Measurements from ENCODE around the gene GPAT2. TPM values are rescaled to one million over a fixed set of nuclear protein-coding genes. Genes with fewer than 3 reads are reported as not detected.
A peak's percentile ranks its signal among the peaks of the same experiment; 100 is the strongest.
"Not testable (repeated sequence)": the region's sequence is repeated elsewhere in the genome, so short reads cannot be mapped to it uniquely, and the experiment has no call there.

The GPAT2 gene
- total RNA-seq, 2 experiments from 2014 or later, result 12.6 to 14.4 TPM

DNA sequence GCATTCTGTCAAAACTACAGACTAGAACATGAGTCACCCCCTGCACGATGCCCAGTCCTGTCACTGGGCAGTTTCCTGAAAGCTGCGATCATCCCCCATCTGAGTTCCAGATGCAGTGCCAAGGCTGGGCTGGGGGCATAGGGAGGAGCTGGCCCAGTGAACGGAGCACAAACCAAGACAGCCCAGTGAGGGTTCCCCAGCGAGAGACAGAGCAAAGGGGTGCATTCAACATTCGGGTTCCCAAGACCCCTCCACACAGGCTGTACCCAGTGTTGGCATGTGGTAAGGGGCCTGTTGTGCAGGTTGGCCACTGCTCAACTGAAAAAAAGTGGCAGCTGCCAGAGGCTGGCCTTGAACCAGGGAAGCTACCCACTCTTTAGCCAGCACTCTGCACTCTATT is 35.6 kb upstream of the GPAT2 start:
- H3K9me3 Mint-ChIP-seq; CTCF ChIA-PET; H3K4me3 Mint-ChIP-seq; H3K4me1 Mint-ChIP-seq (ENCODE audit: low read depth); H3K27me3 Mint-ChIP-seq (ENCODE audit: low read depth); intact Hi-C loops (cut with micrococcal nuclease); DNase-seq; H3K36me3 Mint-ChIP-seq (ENCODE audit: low read depth); H3K27ac Mint-ChIP-seq: not testable (repeated sequence)

DNA sequence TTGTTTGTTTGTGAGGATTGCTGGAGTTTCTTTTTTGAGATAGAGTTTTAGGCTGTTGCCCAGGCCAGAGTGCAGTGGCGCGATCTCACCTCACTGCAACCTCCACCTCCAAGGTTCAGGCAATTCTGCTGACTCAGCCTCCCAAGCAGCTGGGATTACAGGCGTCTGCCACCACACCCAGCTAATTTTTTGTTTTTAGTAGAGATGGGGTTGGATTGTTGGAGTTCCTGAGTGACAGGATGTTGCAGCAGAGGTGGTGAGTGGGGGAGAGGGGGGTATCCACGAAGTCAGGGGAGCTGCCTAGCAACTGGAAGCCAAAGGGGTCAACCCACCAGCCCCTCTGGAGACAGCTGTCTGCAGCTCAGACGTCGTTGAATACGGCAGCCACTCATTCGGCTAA is 35.2 kb upstream of the GPAT2 start:
- H3K9me3 Mint-ChIP-seq; intact Hi-C loops (cut with micrococcal nuclease): not testable (repeated sequence)

DNA sequence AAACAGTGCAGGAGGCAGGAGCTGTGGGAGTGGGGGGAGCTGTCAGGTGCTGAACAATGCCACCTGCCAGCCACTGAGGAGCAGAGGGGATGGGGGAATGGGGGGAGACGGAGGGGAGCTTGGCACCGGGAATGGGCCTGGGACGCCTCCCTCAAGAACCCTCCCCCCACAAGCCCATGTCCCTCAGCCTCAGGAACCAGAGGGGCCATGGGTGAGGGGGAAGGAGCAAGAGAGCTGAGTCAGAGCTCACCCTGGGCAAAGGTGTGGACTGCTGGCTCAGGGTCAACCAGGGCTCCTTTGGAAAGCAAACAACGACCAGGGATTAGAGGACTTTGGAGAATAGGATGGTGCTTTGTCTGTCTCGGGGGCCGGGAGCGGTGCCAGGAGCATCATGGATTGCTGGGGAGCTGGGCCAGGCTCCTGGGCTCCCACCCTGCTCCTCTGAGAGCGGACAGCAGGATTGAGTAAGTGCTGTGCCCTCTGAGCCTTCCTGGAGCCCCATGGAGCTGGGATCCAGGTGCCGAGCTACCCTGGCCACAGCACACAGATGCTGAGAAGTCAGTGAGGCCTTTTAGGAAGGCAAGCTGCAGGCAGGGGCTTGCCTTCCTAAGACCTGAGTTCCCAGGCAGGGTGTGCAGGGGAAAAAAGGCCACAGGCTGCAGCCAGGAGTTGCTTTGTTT is 33.3 kb upstream of the GPAT2 start:
- DNase-seq; H3K27me3 Mint-ChIP-seq (ENCODE audit: low read depth); H3K4me1 Mint-ChIP-seq (ENCODE audit: low read depth); H3K36me3 Mint-ChIP-seq (ENCODE audit: low read depth); intact Hi-C loops (cut with micrococcal nuclease); H3K9me3 Mint-ChIP-seq; H3K4me3 Mint-ChIP-seq; CTCF ChIA-PET; H3K27ac Mint-ChIP-seq: not testable (repeated sequence)

More for the DNA sequence above, 35.2 kb upstream of the GPAT2 start:
- H3K36me3 Mint-ChIP-seq (ENCODE audit: low read depth); DNase-seq; CTCF ChIA-PET; H3K27ac Mint-ChIP-seq; H3K27me3 Mint-ChIP-seq (ENCODE audit: low read depth); H3K4me3 Mint-ChIP-seq; H3K4me1 Mint-ChIP-seq (ENCODE audit: low read depth): not testable (repeated sequence)

DNA sequence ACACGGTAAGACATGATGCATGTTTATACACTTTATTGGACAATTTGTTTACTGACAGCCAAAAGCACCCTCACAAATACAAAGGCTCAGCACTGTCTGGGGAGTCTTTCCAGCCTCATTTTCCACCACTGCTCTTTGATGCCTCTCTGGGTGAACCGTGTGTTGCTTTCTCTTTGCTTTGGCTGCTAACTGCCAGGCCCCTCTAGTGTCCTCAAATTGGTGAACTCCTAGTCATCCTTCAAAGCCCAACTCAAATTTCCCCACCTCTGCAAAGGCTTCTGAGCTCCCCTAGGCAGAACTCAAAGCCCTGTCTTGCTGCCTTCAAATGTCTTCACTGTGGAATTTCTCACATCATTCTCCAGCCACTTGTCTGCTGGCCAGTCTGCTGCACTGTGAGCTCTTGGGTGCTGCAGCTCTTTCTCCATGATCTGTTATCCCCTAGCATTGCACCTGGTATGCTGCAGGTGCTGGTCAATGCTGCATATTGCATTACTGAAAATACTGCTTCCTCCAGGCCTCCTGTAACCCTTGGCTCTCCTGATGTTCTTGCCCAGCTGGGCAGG is 32.5 kb upstream of the GPAT2 start:
- H3K4me3 Mint-ChIP-seq; DNase-seq; H3K4me1 Mint-ChIP-seq (ENCODE audit: low read depth); H3K9me3 Mint-ChIP-seq; H3K36me3 Mint-ChIP-seq (ENCODE audit: low read depth); H3K27me3 Mint-ChIP-seq (ENCODE audit: low read depth); H3K27ac Mint-ChIP-seq; intact Hi-C loops (cut with micrococcal nuclease); CTCF ChIA-PET: not testable (repeated sequence)

DNA sequence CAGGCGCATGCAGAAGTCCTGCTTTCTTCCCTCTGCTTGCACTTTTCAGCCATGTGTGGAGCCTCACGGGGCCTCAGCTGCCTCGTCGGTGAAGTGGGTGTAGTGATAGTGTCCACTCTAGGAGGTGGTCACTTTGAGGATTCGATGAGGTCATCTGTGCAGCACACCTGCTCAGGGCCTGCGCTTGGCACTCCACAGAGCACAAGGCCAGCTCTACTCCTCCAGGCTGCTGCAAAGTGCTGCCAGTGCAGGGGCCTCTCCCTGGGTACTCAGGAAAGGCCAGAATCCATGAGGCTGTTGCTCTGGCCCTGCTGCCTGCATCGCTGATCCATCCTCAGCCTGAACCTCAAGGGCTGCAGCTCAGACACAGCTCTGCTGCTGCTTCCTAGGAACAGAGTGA is 31.8 kb upstream of the GPAT2 start:
- CTCF ChIA-PET; H3K4me1 Mint-ChIP-seq (ENCODE audit: low read depth); H3K27ac Mint-ChIP-seq: not testable (repeated sequence)

DNA sequence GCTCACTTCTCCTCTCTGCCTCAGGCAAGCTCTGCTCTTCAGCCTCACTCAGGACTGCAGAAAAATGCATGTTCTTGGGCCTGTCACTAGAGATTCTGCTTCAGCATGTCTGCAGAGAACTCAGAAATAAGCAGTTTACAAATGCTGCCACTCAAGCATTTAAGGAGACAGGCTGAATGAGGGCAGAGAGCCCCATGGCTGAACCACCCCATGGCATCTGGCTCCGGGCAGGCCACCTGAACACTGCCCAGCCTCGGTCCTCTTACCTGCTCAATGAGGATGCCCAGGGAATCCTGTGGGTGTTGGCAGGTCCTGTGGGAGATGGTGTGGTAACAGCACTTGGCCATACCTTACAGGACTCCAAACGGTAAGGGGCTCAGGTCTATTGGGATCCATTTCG is 31.2 kb upstream of the GPAT2 start:
- H3K27ac Mint-ChIP-seq; H3K4me3 Mint-ChIP-seq; intact Hi-C loops (cut with micrococcal nuclease); CTCF ChIA-PET; H3K36me3 Mint-ChIP-seq (ENCODE audit: low read depth); H3K4me1 Mint-ChIP-seq (ENCODE audit: low read depth); DNase-seq; H3K27me3 Mint-ChIP-seq (ENCODE audit: low read depth); H3K9me3 Mint-ChIP-seq: not testable (repeated sequence)

More for the DNA sequence above, 31.8 kb upstream of the GPAT2 start:
- H3K9me3 Mint-ChIP-seq; H3K27me3 Mint-ChIP-seq (ENCODE audit: low read depth); DNase-seq; intact Hi-C loops (cut with micrococcal nuclease); H3K4me3 Mint-ChIP-seq; H3K36me3 Mint-ChIP-seq (ENCODE audit: low read depth): not testable (repeated sequence)

DNA sequence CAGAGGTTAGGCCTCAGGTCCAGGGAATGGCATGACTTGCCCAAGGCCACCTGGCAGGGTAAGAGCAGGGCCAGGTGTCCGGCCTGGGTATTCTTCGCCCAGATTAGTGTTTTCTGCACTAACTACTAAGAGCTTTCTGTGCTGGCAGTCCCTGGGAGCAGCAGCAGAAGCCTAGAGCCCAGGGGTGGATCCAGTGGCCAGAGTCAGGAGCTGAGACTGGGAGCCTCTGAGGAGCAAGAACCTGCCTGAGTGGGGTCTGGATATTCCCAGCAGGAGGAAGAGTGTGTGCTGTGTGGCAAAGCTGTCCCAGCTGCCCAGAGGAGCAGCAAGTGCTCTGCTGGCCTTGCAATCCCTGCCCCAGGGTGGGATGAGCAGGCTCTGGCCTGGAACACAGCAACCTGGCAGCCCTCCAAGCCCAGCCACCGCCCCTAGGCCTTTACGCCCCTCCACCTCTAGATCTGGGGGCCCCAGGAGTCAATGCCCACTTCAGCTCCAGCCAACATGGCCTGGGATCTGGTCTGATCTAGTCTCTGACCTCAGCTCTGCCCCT is 30.7 kb upstream of the GPAT2 start:
- Mint-ChIP-seq H3K4me3 (no peak overlapping the region), H3K9me3 (no peaks in the 10 kb centered on the region), H3K27me3 (ENCODE audit: low read depth) (no peaks in the 10 kb centered on the region), H3K4me1 (ENCODE audit: low read depth) (peaks cover 2% of the 10 kb centered on the region), H3K27ac (no peak overlapping the region), H3K36me3 (ENCODE audit: low read depth) (no peaks in the 10 kb centered on the region)
- no peak for DNase-seq
- CTCF ChIA-PET, result no interaction called here
- intact Hi-C loops (cut with micrococcal nuclease), result no loop called here

DNA sequence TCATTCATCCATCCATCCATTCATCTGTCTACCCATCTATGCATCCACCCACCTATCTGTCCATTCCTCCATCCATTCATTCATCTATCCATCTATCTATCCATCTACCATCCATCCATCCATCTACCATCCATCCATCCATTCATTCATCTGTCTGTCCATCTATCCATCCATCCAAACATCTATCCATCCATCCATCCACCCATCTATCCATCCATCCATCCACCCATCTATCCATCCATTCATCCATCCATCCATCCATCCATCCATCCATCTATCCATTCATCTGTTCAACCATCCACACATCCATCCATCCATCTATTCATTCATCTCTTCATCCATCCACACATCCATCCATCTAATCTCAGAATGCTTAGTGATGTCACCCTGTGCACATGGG is 30.0 kb upstream of the GPAT2 start:
- intact Hi-C loops (cut with micrococcal nuclease); H3K4me3 Mint-ChIP-seq; H3K4me1 Mint-ChIP-seq (ENCODE audit: low read depth); H3K27ac Mint-ChIP-seq; H3K27me3 Mint-ChIP-seq (ENCODE audit: low read depth); H3K36me3 Mint-ChIP-seq (ENCODE audit: low read depth); DNase-seq; CTCF ChIA-PET; H3K9me3 Mint-ChIP-seq: not testable (repeated sequence)

DNA sequence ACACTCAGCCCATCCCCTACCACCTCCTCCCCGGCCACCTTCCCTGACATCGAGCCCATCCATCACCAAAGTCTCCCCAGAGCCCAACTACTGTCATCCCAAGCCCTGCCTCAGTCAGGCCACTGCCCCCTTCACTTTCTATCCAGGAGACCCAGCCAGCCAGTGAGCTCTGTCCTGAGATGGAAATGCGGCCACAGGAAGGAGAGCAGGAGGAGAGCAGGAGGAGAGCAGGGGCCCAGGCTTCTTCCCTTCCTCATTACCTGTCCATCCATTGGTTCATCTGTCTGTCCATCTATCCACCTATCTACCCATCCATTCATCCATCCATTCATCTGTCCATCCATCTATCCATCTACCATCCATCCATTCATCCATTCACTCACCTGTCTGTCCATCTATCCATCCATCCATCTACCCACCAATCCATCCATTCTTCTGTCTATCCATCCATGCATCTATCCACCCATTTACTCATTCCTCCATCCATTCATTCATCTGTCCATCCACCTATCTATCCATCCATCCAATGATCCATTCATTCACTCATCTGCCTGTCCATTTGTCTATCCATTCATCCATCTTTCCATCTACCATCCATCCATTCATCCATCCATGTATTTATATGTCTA is 29.4 kb upstream of the GPAT2 start:
- H3K4me3 Mint-ChIP-seq; intact Hi-C loops (cut with micrococcal nuclease); H3K27ac Mint-ChIP-seq; H3K4me1 Mint-ChIP-seq (ENCODE audit: low read depth); H3K36me3 Mint-ChIP-seq (ENCODE audit: low read depth); CTCF ChIA-PET; DNase-seq; H3K9me3 Mint-ChIP-seq; H3K27me3 Mint-ChIP-seq (ENCODE audit: low read depth): not testable (repeated sequence)

DNA sequence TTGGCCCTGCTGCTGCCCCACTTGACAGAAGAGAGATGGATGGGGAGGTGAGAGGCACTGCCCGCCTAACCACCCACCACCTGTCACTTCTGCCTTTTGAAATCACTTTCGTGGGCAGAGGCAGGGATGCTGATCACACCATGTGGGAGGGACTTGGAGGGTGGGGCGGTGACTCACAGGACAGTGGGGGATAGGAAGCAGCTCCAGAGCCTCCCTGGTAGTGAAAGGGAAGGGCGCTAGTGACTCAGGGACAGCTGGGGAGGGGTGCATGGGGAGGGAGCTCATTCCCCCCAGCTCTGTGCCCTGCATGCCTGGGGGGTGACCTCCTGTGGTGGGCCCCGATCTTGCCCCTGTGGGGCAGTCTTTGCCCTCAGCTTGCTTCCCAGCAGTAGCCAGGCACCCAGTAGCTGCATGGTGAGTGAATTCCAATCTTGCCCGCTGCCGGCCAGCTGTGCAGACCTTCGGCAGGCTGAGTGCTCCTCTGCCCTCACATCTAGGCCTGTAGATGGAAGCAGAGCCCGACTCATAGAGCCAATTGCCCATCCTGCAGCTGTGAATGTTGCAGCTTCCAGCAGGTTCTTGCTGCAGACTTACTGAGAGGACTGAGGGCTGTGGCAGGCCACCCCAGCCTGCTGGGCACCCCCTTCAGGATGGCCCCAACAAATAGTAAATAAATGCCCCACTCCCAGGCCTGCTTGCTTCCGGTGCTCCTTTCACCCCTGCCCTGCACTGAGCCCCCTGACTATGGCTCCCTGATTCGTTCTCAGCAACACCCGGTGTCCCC is 28.6 kb upstream of the GPAT2 start:
- CTCF ChIA-PET, result interaction anchor here (0.6 kb wide), 1 partner anchor 53 kb away, joined by 3 read pairs; no protein-coding TSS in a partner anchor
- peak; percentile 48 for DNase-seq
- H3K9me3 Mint-ChIP-seq; H3K36me3 Mint-ChIP-seq (ENCODE audit: low read depth); H3K27ac Mint-ChIP-seq; H3K27me3 Mint-ChIP-seq (ENCODE audit: low read depth); intact Hi-C loops (cut with micrococcal nuclease); H3K4me3 Mint-ChIP-seq; H3K4me1 Mint-ChIP-seq (ENCODE audit: low read depth): not testable (repeated sequence)

DNA sequence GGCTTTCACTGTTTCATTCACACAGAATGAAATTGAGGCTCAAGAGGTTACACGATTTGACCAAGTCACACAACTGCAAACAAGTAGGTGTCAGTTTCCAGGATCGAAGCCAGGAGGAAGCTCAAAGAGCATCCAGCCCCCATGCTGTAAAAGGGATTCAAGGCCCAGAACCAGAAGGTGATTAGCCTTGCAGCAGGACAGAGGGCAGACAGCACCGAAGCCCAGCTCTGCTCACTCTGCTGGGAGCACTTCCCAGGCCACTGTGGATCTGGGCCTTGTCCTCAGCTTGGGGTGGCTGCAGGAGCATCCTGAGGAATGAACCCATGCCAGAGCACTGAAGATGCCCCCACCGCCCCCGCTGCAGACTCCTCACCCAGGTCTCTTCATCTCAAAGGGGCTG is 27.8 kb upstream of the GPAT2 start:
- intact Hi-C loops (cut with micrococcal nuclease); H3K36me3 Mint-ChIP-seq (ENCODE audit: low read depth); H3K4me3 Mint-ChIP-seq; H3K4me1 Mint-ChIP-seq (ENCODE audit: low read depth); H3K27ac Mint-ChIP-seq; DNase-seq; H3K27me3 Mint-ChIP-seq (ENCODE audit: low read depth); H3K9me3 Mint-ChIP-seq; CTCF ChIA-PET: not testable (repeated sequence)

DNA sequence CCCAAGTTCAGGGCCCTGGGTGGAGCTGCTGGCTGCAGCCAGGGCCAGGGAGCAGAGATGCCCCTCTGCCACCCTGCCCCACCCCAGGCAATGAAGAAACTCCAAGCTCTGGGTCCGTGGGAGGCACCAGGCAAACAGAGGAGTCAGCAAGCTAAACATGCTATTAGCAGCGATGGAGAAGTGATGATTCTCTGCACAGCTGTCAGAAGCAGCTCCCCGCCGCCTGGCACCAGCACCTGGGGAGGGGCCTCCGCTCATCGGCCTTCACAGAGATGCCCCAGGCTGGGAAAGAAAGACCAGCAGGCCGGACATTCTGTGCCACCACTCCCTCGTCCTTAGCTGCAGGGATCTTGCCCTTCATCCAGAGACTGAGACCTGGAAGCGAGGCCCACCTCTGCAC is 27.2 kb upstream of the GPAT2 start:
- H3K9me3 Mint-ChIP-seq; intact Hi-C loops (cut with micrococcal nuclease); H3K4me3 Mint-ChIP-seq; CTCF ChIA-PET; H3K4me1 Mint-ChIP-seq (ENCODE audit: low read depth); H3K36me3 Mint-ChIP-seq (ENCODE audit: low read depth); DNase-seq; H3K27ac Mint-ChIP-seq; H3K27me3 Mint-ChIP-seq (ENCODE audit: low read depth): not testable (repeated sequence)

Measured in activated naive CD4-positive, alpha-beta T cell treated with anti-CD3 and anti-CD28 coated beads for 36 hours (primary cell).